ENCODE measurements around the gene ANO7.
"Not testable (repeated sequence)": the region's sequence is repeated elsewhere in the genome, so short reads cannot be mapped to it uniquely, and the experiment has no call there.

ANO7 gene

DNA sequence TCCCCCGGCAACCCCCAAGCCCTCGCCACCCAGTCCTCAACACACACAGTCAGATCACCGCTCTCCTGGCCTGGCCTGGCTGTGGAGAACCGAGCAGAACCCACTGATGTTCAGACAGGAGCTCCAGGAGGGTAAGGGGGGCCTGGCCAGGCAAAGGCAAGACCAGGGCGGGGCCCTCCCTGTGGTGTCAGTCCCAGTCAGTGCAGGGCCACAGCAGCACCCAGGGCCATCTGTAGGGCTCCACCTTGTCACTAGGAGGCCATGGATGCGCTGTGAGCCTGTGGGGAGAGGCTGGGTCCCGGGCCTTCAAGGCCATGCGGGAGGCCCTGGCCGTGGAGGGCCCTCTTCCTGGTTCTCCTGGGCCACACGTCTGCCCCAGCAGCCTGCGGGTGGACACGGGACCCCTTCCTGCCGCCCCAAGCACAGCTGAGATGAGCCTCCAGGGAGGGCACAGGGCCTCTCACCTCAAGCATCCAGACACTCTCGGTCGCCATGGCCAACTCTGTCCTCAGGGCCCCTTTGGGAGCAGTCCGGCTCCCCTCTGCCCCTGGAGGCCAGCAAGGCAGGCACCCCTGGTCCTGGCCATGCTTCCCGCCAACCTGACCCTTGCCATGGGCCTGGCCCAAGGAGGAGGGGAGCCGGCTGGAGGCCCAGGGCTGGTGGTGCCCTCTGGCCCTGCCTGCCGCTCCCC lies 2.0 kb downstream of the ANO7 start:
- DNase-seq (ENCODE audit: low spot score), result no peak

- DNase-seq (ENCODE audit: low spot score), result no peak
These were observed 2.6 kb downstream of the ANO7 start for GRCh38 chr2:241191081-241191480.

GRCh38 chr2:241193271-241193670 lies 4.8 kb downstream of the ANO7 start:
- no peak for DNase-seq (ENCODE audit: low spot score)

DNA sequence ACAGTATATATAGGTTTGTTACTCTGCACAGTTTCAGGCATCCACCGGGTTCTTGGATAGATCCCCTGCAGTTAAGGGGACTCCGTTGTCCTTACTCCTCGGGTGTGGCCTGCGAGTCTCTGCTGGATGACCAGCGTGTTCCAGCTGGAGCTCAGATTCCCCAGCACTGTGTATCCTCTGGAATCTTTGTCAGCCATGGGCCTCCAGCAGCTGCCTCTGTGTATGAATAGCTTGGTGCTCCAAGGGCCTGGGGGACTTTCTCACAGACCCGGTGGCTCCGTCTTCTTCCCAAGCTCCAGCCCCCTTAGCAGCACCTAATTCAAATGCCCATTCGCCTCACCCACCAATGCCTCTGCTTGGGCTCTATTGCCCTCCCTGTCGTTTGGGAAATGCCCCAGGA lies 6.3 kb downstream of the ANO7 start:
- DNase-seq (ENCODE audit: low spot score), result no peak

DNA sequence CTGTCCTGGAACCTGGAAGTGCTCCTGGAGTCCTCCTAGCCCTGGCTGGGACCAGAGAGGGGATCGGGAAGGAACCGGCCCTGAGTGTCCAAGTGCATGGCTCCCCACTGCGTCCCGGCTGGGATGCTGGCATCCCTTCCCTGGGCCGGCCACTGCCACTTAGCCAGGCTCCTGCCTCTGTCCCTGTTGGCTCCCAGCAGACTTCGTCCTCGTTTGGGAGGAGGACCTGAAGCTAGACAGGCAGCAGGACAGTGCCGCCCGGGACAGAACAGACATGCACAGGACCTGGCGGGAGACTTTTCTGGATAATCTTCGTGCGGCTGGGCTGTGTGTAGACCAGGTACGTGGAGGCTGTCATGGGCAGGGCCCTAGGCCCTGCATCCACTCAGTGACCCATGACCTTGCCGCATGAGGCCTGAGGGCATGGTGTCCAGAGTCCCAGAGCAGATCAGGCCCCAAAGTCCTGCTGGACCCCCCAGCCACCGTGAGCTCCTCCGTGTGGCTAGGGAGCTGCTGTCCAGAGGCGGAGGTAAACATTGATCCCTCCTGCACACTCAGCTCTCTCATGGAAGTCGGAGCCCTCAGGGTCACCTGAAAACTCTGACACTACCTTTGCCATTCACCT lies 7.1 kb downstream of the ANO7 start:
- no peak for DNase-seq (ENCODE audit: low spot score)

DNA sequence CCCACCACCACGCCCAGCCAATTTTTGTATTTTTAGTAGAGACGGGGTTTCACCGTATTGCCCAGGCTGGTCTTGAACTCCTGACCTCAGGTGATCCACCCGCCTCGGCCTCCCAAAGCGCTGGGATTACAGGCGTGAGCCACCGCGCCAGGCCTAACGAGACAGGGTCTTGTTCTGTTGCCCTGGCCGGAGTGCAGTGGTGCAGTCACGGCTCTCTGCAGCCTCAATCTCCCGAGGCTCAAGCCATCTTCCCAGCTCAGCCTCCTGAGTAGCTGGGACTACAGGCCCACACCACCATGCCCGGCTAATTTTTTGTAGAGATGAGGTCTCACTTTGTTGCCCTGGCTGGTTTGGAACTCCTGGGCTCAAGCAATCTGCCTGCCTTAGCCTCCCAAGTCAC lies 8.8 kb downstream of the ANO7 start:
- DNase-seq (ENCODE audit: low spot score), result not testable (repeated sequence)

- DNase-seq (ENCODE audit: low spot score), result no peak
These were observed 9.5 kb downstream of the ANO7 start for GRCh38 chr2:241197947-241198346.

- DNase-seq (ENCODE audit: low spot score), result no peak
These were observed 10.2 kb downstream of the ANO7 start for GRCh38 chr2:241198381-241199279.

GRCh38 chr2:241199286-241199685 lies 10.8 kb downstream of the ANO7 start:
- DNase-seq (ENCODE audit: low spot score), result no peak

DNA sequence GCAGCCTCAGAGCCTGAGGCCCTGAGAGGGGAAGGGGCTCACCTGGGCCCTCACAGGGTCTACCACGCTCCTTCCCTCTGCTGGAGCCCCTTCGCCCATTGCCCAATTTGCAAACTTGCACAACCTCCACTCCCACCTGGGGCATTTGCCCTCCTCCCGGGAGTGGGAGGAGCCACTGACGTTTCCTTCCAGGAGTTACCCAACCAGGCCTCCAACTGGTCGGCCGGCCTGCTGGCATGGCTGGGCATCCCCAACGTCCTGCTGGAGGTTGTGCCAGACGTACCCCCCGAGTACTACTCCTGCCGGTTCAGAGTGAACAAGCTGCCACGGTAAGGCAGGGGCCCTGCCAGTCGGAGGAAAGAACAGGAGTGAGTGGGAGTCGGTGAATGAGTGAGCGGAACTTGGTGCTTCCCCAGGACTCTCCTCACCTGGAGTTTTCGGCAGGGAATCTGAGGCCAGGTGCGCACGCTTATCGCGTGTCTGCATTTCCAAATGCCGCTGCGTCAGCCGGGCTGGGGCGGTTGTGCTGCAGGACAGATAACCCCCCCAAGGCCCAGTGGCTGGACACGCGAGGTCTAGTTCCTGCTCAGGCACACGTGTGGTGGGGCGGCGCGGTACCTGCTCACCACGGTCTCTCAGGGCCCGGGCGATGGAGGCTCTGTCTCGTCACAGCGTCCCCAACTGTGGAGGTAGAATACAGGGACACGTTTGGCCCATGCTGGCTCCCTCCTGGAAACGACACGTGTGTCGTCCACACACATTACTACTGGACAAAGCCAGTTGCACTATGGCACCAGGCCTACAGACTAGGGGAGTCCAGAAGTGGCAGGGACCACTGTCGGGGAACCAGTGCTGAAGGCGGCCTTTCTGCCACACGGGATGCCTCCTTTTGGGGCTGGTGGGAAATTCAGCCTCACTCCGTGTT lies 11.7 kb downstream of the ANO7 start:
- no peak for DNase-seq (ENCODE audit: low spot score)

GRCh38 chr2:241200822-241201395 lies 12.4 kb downstream of the ANO7 start:
- DNase-seq (ENCODE audit: low spot score), result no peak

- no peak for DNase-seq (ENCODE audit: low spot score)
These were observed 13.2 kb downstream of the ANO7 start for GRCh38 chr2:241201445-241202267.

- DNase-seq (ENCODE audit: low spot score), result no peak
These were observed 13.8 kb downstream of the ANO7 start for GRCh38 chr2:241202268-241202585.

DNA sequence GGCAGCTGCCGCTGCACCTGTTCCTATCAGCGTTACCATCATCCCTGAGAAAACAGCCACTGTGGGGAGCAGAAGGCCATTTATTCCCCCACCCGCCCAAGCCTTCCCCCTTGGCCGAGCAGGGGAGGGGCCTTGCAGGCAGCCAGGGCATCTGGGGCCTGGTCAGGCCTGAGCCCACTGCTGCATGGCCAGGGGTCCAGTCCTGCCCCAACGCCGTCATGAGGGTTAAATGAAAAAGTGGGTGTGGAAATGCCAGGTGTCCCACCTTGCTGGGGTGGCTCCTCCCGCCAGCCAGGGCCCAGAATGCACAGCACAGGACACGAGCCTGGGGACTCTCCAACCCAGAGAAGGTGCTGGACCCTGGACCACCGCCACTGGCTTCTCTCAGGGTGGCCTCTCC lies 14.2 kb downstream of the ANO7 start:
- no peak for DNase-seq (ENCODE audit: low spot score)

GRCh38 chr2:241203218-241204009 lies 14.9 kb downstream of the ANO7 start:
- no peak for DNase-seq (ENCODE audit: low spot score)

GRCh38 chr2:241204010-241204384 lies 15.5 kb downstream of the ANO7 start:
- no peak for DNase-seq (ENCODE audit: low spot score)

GRCh38 chr2:241204490-241204889 lies 16.0 kb downstream of the ANO7 start:
- no peak for DNase-seq (ENCODE audit: low spot score)

GRCh38 chr2:241205086-241205485 lies 16.6 kb downstream of the ANO7 start:
- no peak for DNase-seq (ENCODE audit: low spot score)

GRCh38 chr2:241207151-241207550 lies 18.7 kb downstream of the ANO7 start:
- DNase-seq (ENCODE audit: low spot score), result no peak

DNA sequence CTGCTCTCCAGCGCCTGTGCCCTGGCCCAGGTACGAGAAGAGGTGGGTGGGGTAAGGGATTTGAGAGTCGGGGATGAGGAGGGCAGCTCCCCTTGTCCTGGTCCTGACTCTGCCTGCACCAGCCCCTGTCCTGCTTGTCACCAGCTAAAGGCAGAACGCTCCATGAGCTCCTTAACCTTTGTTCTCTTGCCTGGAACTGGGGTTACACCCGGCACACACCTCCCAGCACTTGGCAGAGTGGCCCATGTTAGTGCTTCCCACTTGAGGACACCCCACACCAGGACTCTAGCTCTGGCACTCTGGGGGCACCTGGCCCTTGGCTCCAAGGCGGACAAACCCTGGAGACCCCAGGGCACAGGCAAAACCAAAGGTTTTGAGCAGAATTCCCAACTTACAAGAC lies 19.2 kb downstream of the ANO7 start:
- DNase-seq (ENCODE audit: low spot score), result no peak

Measured in ecto neural progenitor cell (in vitro differentiated cells).